ENCODE data around the gene OR6K2.

OR6K2 gene

GRCh38 chr1:158681606-158682005 lies 18.8 kb downstream of the OR6K2 start:
- no peak for DNase-seq

- DNase-seq = no peak
Measured at GRCh38 chr1:158679289-158679688, 21.2 kb downstream of the OR6K2 start.

GRCh38 chr1:158675563-158676323 lies 24.7 kb downstream of the OR6K2 start:
- DNase-seq = no peak

GRCh38 chr1:158674302-158674701 lies 26.1 kb downstream of the OR6K2 start:
- no peak for DNase-seq

- DNase-seq = no peak
Measured at GRCh38 chr1:158666037-158666436, 34.4 kb downstream of the OR6K2 start.

- no peak for DNase-seq
Measured at GRCh38 chr1:158654571-158654970, 45.9 kb downstream of the OR6K2 start.

- no peak for DNase-seq
Measured at GRCh38 chr1:158654086-158654485, 46.4 kb downstream of the OR6K2 start.

- no peak for DNase-seq
Measured at GRCh38 chr1:158652721-158653334, 47.6 kb downstream of the OR6K2 start.

Measured in activated CD8-positive, alpha-beta memory T cell treated with anti-CD3 and anti-CD28 coated beads, Interleukin-2, amount 50 U/mL, for 48 hours (primary cell).